Suprapubic skin (tissue), 4 donors: ENCODE measurements around the gene DEGS2.

Experiments used
- CTCF ChIP-seq, 2 donors: fragments of 200-600 bp in 1 of 2; fragments of 450-650 bp in 1 of 2; sonication (generic) in 1 of 2; IDR thresholded peaks; one replicate each; pipeline ENCODE4 v1.5.1; 2016 to 2019; ENCODE audit warnings: antibody characterized with exemption in 2 of 2, mild to moderate bottlenecking in 1 of 2, moderate library complexity in 1 of 2
- POLR2A ChIP-seq, 2 donors: fragments of 450-650 bp; IDR thresholded peaks; one replicate each; pipeline ENCODE4 v1.6.1; 2017; ENCODE audit warnings: antibody characterized with exemption in 2 of 2, mild to moderate bottlenecking in 2 of 2, moderate library complexity in 2 of 2
- POLR2AphosphoS5 ChIP-seq, 3 donors: sonication (generic); formaldehyde crosslinking; IDR thresholded peaks; one replicate each; pipeline ENCODE4 v1.6.1; 2017; ENCODE audit warnings: antibody characterized with exemption in 3 of 3

- no peak for TF ChIP-seq CTCF (IDR thresholded peaks at IDR 0.05)
- no peak for TF ChIP-seq POLR2A (IDR thresholded peaks at IDR 0.05)
- no peak for TF ChIP-seq POLR2AphosphoS5 (IDR thresholded peaks at IDR 0.05)
Observed at GRCh38 chr14:100138082-100138787, 21.2 kb downstream of the DEGS2 start.
